Measurements from ENCODE around the gene PHOSPHO1. TPM values are rescaled to one million over a fixed set of nuclear protein-coding genes. Genes with fewer than 3 reads are reported as not detected.

PHOSPHO1 gene
- total RNA-seq, 1 experiment from 2014 or later = 98.3 TPM

GRCh38 chr17:49229805-49230600, 584 bp downstream of the PHOSPHO1 start:
- H3K27ac ChIP-seq (ENCODE audit: low read depth, low read length, poor library complexity, severe bottlenecking) = peak overlapping the region; percentile 86
- no peaks in the 10 kb centered on the region for H3K27me3 ChIP-seq (replicated peaks; ENCODE audit: insufficient read depth, low read depth, low read length, poor library complexity)
- POLR2A ChIA-PET (ENCODE audit: low non-redundant PET) = no interaction called here
- DNase-seq (ENCODE audit: low spot score) = peak; percentile 46
- H3K4me1 ChIP-seq (ENCODE audit: insufficient read depth, low read length, poor library complexity, severe bottlenecking) = peaks cover 22% of the 10 kb centered on the region
- TF ChIP-seq EZH2 (IDR thresholded peaks at IDR 0.05; ENCODE audit: borderline replicate concordance, low read depth, low read length, poor library complexity, severe bottlenecking) (no peak), CTCF (conservative IDR thresholded peaks at IDR 0.05; ENCODE audit: low read depth, low read length) (0 out of 2 replicates have a peak, but pooled peaks have one; percentile 7)
- CTCF ChIA-PET = interaction anchor here (0.6 kb wide), 1 partner anchor 61 kb away, joined by 3 read pairs; no protein-coding TSS in a partner anchor
- peaks cover 6% of the 10 kb centered on the region for H3K36me3 ChIP-seq (ENCODE audit: insufficient read depth, low read length, poor library complexity, severe bottlenecking)
- intact Hi-C loops (cut with micrococcal nuclease; ENCODE audit: unreplicated experiment) = loop anchor here (5.0 to 10.0 kb wide), 4 partner anchors 38 to 555 kb away; no protein-coding TSS in a partner anchor
- no peaks in the 10 kb centered on the region for H3K9me3 ChIP-seq (ENCODE audit: low read depth, low read length, poor library complexity, severe bottlenecking)
- no TSS peak for BruUV-seq (replicated peaks)
- peak overlapping the region; percentile 76 for H3K4me3 ChIP-seq (ENCODE audit: low read depth, low read length, poor library complexity, severe bottlenecking)

DNA sequence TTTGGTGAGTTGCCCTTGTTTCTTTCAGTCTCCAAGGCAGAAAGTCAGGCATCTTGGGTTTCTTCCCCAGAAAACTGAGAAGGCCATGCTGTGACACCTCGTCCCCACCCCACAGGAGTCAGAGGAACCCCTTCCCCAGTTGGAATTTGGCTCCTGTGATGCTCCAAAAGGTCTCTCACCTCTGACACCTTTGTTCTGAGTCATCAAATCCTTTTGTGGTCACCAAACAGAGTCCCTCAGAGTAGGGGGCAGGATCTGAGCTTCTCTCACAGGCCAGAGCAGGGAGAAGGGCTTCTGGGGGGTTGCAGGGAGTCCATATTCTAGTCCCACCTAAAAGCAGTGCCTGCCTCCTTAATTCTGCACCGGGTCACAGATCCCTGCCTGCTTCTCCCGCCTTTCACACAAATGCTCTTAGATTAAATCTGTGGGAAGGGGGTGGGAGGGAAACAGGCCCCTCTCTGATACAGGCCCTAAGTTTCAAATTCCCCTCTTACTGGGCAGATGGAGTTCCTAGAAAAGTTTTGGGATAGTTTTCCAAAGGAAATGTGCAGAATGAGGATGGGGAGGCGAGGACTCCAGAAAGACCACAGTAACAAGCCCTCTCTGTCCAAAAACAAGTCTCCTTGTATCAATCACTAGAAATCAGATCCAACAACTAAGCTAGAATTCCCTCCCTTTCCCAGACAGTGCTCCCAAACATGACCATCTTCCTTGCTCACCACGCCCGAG, 1.3 kb downstream of the PHOSPHO1 start:
- Histone ChIP-seq H3K9me3 (ENCODE audit: low read depth, low read length, poor library complexity, severe bottlenecking) (no peaks in the 10 kb centered on the region), H3K4me1 (ENCODE audit: insufficient read depth, low read length, poor library complexity, severe bottlenecking) (peaks cover 22% of the 10 kb centered on the region), H3K27me3 (replicated peaks; ENCODE audit: insufficient read depth, low read depth, low read length, poor library complexity) (no peaks in the 10 kb centered on the region), H3K4me3 (ENCODE audit: low read depth, low read length, poor library complexity, severe bottlenecking) (peak overlapping the region; percentile 76), H3K36me3 (ENCODE audit: insufficient read depth, low read length, poor library complexity, severe bottlenecking) (peaks cover 13% of the 10 kb centered on the region), H3K27ac (ENCODE audit: low read depth, low read length, poor library complexity, severe bottlenecking) (peak overlapping the region; percentile 86)
- ChIA-PET POLR2A (ENCODE audit: low non-redundant PET) (no interaction called here), CTCF (no interaction called here)
- intact Hi-C loops (cut with micrococcal nuclease; ENCODE audit: unreplicated experiment) = loop anchor here (5.0 to 10.0 kb wide), 3 partner anchors 37 to 554 kb away; no protein-coding TSS in a partner anchor
- BruUV-seq (replicated peaks) = TSS peak; percentile 48
- DNase-seq (ENCODE audit: low spot score) = no peak
- TF ChIP-seq CTCF (conservative IDR thresholded peaks at IDR 0.05; ENCODE audit: low read depth, low read length) = no peak
- TF ChIP-seq EZH2 (IDR thresholded peaks at IDR 0.05; ENCODE audit: borderline replicate concordance, low read depth, low read length, poor library complexity, severe bottlenecking) = no peak

- peak; percentile 88 for DNase-seq (ENCODE audit: low spot score)
- POLR2A ChIA-PET (ENCODE audit: low non-redundant PET) = interaction anchor here (0.5 kb wide), 2 partner anchors 228 to 355 kb away, joined by 3 read pairs; no protein-coding TSS in a partner anchor
These were observed 2.9 kb downstream of the PHOSPHO1 start for GRCh38 chr17:49227436-49228261.

More at GRCh38 chr17:49227436-49228261, 2.9 kb downstream of the PHOSPHO1 start:
- no peaks in the 10 kb centered on the region for H3K9me3 ChIP-seq (ENCODE audit: low read depth, low read length, poor library complexity, severe bottlenecking)
- H3K36me3 ChIP-seq (ENCODE audit: insufficient read depth, low read length, poor library complexity, severe bottlenecking) = peaks cover 29% of the 10 kb centered on the region
- peak; percentile 92 for TF ChIP-seq CTCF (conservative IDR thresholded peaks at IDR 0.05; ENCODE audit: low read depth, low read length)
- no peak for TF ChIP-seq EZH2 (IDR thresholded peaks at IDR 0.05; ENCODE audit: borderline replicate concordance, low read depth, low read length, poor library complexity, severe bottlenecking)
- BruUV-seq (replicated peaks) = TSS peak; percentile 3
- H3K4me1 ChIP-seq (ENCODE audit: insufficient read depth, low read length, poor library complexity, severe bottlenecking) = peaks cover 22% of the 10 kb centered on the region
- intact Hi-C loops (cut with micrococcal nuclease; ENCODE audit: unreplicated experiment) = loop anchor here (2.0 to 10.0 kb wide), 4 partner anchors 35 to 553 kb away; no protein-coding TSS in a partner anchor
- H3K4me3 ChIP-seq (ENCODE audit: low read depth, low read length, poor library complexity, severe bottlenecking) = peak overlapping the region; percentile 11
- peak overlapping the region; percentile 86 for H3K27ac ChIP-seq (ENCODE audit: low read depth, low read length, poor library complexity, severe bottlenecking)
- H3K27me3 ChIP-seq (replicated peaks; ENCODE audit: insufficient read depth, low read depth, low read length, poor library complexity) = no peaks in the 10 kb centered on the region
- CTCF ChIA-PET = interaction anchor here (0.6 to 1.6 kb wide), 7 partner anchors 19 to 556 kb away, joined by 3 to 4 read pairs (median 3); no protein-coding TSS in a partner anchor

All from A673 (cell line).